Superior temporal gyrus (tissue), 1 donor: ENCODE measurements around the gene NUPR2.
A peak's percentile ranks its signal among the peaks of the same experiment; 100 is the strongest.
"Not testable (repeated sequence)": the region's sequence is repeated elsewhere in the genome, so short reads cannot be mapped to it uniquely, and the experiment has no call there.

Experiments
- DNase-seq: peaks from one replicate; pipeline ENCODE4 v3.0.0-alpha.2; 2016; ENCODE audit errors: extremely low spot score

NUPR2 gene

DNA sequence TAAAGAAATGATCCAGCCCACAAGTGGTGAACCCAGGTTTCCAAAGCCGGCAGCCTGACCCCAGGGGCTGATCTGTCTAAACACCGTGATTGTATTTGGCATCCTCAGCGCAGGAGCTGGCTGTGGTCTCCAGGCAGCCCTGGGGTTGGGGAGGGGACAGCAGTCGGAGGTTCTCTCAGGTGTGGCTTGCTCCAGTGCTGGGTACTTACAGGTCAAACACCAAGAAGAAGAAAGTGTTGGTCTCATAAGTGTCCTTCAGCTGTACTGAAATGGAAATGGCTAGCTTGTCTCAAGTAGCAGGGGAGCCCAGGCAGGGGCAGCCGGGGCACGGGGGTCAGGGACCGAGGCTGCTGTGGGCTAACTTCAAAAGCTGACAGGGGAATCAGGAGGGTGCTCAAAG is 29.5 kb downstream of the NUPR2 start:
- DNase-seq: no peak

DNA sequence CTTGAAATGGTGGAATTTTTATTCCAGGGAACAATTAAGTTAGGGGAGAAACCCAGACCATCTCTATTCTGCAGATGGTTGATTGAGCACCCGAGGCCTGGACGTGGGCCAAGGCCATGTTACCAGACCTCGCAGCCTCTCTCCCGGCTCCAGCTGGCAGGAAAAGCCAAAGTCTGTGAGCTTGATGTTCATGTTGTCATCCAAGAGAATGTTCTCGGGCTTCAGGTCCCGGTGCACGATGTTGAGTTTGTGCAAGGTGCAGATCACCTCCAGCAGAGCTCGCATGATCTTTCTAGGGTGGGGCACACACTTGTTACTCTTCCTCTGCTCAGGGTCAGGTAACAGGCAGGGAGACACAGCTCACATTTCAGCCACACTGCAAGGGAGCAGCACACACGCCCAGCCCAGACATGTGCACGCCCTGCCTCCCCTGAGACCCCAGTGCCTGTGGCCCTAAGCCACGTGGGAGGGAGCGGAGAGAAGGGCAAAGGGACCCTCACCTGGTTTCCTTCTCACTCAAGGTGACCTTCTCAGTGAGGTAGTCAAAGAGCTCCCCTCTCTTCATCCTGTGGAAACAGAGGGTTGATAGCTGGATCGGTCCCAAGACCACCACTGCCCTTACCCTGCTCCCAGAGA is 32.9 kb downstream of the NUPR2 start:
- DNase-seq: peak; percentile 75

DNA sequence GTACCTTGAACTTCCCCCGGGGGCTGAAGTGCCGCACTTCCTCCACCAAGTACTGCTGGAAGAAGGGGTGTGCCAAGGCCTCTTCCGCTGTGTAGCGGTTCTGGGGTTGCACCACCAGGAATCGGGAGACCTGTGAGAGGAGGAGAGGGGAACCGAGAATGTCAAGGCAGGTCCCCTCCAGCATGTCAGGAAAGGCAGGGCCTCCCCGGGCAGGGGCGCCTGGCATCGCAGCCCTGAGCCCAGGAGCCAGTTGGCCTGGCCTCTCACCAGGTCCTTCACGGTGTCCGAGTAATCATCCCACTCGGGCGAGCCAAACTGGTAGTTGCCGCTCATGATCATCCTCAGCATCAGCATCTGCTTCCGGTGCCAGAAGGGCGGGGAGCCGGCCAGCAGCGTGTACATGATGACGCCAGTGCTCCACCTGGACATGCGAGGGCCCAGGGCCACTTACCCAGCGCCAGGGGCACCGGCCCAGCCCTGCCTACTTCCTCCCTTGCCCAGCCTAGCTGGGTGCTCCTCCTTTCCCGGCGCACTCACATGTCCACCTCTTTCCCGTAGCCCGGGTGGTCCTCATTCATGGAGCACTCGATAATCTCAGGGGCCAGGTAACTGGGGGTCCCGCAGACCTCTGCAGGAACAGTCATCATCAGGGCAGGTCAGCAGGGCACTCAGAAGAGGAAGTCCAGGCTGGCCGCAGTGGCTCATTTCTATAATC is 34.4 kb downstream of the NUPR2 start:
- DNase-seq: no peak

DNA sequence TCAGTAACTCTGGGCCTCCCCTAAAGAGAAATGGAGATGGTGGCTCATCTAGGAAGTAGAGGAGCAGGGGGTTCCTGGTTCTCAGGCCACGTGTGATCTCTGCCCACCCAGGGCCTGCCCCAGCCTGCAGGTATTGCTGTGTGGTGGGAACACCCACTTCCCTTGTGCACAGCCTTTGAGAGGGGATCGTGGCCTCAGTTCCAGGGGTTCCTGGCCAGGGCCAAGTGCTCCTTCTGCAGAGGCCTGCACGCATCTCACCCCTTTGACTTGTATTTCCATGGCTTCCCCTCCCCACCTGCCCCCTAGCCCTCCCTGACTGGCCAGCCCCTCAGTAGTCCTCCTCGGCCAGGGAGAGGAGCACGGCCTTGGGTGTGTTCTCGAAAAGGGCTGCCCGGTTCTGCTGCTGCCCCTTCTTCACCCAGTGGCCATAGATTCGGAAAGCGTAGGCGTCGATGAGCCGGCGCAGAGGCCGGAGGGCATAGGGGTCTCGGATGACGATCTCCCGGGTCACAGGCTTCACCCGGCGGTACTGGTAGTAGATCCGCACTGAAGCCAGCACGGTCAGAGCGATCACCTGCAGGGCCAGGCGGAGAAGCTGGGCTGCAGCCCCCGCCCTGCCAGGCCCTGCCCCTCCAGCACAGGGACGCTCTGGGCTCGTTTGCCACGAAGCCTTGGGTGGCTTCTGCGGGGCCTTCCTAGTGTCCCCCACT is 35.3 kb downstream of the NUPR2 start:
- DNase-seq: not testable (repeated sequence)

DNA sequence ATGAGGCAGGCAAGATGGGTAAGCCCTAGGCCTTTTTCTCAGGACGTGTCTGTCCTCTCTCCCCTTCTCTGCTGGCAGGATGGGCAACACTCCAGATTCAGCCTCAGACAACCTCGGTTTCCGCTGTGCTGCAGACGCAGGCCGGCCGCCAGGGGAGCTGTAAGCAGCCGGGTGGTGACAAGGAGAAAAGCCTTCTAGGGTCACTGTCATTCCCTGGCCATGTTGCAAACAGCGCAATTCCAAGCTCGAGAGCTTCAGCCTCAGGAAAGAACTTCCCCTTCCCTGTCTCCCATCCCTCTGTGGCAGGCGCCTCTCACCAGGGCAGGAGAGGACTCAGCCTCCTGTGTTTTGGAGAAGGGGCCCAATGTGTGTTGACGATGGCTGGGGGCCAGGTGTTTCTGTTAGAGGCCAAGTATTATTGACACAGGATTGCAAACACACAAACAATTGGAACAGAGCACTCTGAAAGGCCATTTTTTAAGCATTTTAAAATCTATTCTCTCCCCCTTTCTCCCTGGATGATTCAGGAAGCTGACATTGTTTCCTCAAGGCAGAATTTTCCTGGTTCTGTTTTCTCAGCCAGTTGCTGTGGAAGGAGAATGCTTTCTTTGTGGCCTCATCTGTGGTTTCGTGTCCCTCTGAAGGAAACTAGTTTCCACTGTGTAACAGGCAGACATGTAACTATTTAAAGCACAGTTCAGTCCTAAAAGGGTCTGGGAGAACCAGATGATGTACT is 36.6 kb downstream of the NUPR2 start:
- peak; percentile 86 for DNase-seq

DNA sequence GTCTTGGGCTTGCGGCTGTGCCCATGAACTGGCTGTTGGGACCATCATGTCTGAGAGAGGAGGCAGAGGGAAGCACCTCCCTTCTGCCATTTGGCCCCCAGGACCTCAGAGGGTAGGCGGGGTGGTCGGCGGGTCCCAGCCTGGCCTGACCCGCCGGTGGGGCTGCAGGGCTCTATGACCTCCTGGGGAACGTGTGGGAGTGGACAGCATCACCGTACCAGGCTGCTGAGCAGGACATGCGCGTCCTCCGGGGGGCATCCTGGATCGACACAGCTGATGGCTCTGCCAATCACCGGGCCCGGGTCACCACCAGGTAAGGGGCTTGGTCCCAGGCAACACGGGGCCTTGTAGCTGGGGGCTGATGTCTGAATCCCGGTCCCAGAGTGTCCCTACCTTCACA is 38.0 kb downstream of the NUPR2 start:
- DNase-seq: no peak

DNA sequence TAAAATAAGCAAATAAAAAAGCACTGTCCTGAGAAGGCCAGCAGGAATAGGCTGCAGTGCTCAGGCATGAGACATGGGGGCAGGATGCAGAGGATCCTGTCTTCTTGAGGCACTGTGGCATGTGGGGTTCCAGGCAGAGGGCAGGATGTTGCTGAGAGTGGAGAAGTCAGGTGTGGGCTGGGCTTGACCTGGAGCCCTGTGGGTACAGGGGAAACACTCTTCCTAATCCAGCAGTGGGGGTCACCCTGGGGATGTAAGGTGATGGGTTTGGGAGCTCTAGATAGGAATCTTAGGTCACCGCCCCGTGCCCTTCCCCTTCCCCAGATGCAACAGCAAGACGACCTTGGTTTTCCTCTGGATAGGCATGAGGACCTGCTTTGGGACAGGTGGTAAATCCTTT is 38.5 kb downstream of the NUPR2 start:
- DNase-seq: no peak

DNA sequence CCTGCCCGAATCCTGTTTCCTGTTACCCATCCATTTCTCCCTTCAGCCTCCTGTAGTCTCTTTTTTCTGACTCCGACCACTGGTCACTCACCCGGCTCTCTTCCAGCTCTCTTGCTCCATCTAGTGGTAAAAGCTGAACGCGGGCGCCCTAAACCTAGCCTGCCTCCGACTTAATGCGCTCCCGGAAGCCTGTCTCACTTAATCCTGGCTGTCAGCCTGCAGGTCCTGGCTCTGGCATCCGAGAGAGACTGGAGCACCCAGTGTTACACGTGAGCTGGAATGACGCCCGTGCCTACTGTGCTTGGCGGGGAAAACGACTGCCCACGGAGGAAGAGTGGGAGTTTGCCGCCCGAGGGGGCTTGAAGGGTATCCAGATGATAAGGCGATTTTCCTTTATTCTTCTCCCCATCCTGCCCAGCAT is 41.8 kb downstream of the NUPR2 start:
- peak; percentile 90 for DNase-seq

DNA sequence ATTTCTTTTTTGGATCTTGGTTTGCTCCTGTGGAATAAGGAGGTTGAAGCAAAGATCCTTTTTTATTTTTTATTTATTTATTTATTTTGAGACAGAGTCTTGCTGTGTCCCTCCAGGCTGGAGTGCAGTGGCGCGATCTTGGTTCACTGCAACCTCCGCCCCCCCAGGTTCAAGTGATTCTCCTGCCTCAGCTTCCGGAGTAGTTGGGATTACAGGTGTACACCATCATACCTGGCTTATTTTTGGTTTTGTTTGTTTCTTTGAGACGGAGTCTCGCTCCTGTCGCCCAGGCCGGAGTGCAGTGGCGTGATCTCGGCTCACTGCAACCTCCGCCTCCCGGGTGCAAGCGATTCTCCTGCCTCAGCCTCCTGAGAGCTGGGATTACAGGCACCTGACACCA is 49.8 kb downstream of the NUPR2 start:
- DNase-seq: not testable (repeated sequence)
